HepG2 (cell line): Measurements from ENCODE around the gene THSD1. TPM values are rescaled to one million over a fixed set of nuclear protein-coding genes. Genes with fewer than 3 reads are reported as not detected.

Source experiments
- ELF3 ChIP-seq: IDR thresholded peaks from 2 replicates; pipeline ENCODE4 v1.6.1; 2016; ENCODE audit warnings: missing genetic modification reagents, missing compliant biosample characterization
- FOXA3 ChIP-seq: IDR thresholded peaks from 2 replicates; pipeline ENCODE4 v1.6.1; 2016; ENCODE audit warnings: missing genetic modification reagents, missing compliant biosample characterization
- FOXP1 ChIP-seq, 2 experiments: fragments of 450-650 bp in 1 of 2; IDR thresholded peaks; 2 replicates each; pipeline ENCODE4 v1.6.1; 2017 to 2018; ENCODE audit warnings: antibody characterized with exemption in 1 of 2
- KLF12 ChIP-seq: sonication (generic); formaldehyde crosslinking; IDR thresholded peaks from 2 replicates; pipeline ENCODE4 v1.4.0; 2020; ENCODE audit warnings: missing genetic modification reagents, borderline replicate concordance
- MED1 ChIP-seq: sonication (generic); formaldehyde crosslinking; IDR thresholded peaks from 2 replicates; pipeline ENCODE4 v1.4.0; 2020; ENCODE audit warnings: missing genetic modification reagents
- POGZ ChIP-seq: sonication (generic); formaldehyde crosslinking; IDR thresholded peaks from 2 replicates; pipeline ENCODE4 v1.4.0; 2020; ENCODE audit warnings: mild to moderate bottlenecking, missing genetic modification reagents
- PPARG ChIP-seq: conservative IDR thresholded peaks from 2 replicates; pipeline ENCODE4 v1.6.1; 2016; ENCODE audit warnings: missing biosample characterization, missing genetic modification reagents
- RBM39 ChIP-seq: fragments of 200-400 bp; formaldehyde crosslinking; IDR thresholded peaks from one replicate; pipeline ENCODE4 v1.6.1; 2018; ENCODE audit warnings: antibody characterized with exemption, mild to moderate bottlenecking, low read depth, low read length; ENCODE audit not compliant: poor library complexity, severe bottlenecking
- SOX13 ChIP-seq, 3 experiments: fragments of 450-650 bp in 1 of 3; sonication (generic) in 1 of 3; formaldehyde crosslinking in 1 of 3; IDR thresholded peaks in 2 of 3; conservative IDR thresholded peaks in 1 of 3; 2 replicates each; pipeline versions ENCODE4 v1.5.0 to v1.6.1; 2016 to 2020; ENCODE audit warnings: antibody characterized with exemption in 1 of 3, mild to moderate bottlenecking in 1 of 3, missing compliant biosample characterization in 1 of 3, missing genetic modification reagents in 1 of 3, moderate library complexity in 1 of 3
- SPEN ChIP-seq: sonication (generic); formaldehyde crosslinking; IDR thresholded peaks from 2 replicates; pipeline ENCODE4 v1.5.1; 2020; ENCODE audit warnings: low read depth, mild to moderate bottlenecking, missing genetic modification reagents
- ZFY ChIP-seq: sonication (generic); formaldehyde crosslinking; IDR thresholded peaks from 2 replicates; pipeline ENCODE4 v1.4.0; 2020; ENCODE audit warnings: missing genetic modification reagents
- ZNF674 ChIP-seq: sonication (generic); formaldehyde crosslinking; IDR thresholded peaks from 2 replicates; pipeline ENCODE4 v1.5.0; 2020; ENCODE audit warnings: low read depth, mild to moderate bottlenecking, missing genetic modification reagents
- ZNF746 ChIP-seq: sonication (generic); formaldehyde crosslinking; IDR thresholded peaks from 2 replicates; pipeline ENCODE4 v1.8.0; 2022; ENCODE audit warnings: mild to moderate bottlenecking, missing genetic modification reagents
- polyA plus RNA-seq, 8 experiments: library from polyadenylated mRNA; depleted of rRNA in 3 of 8; stranded (reverse) in 7 of 8; unstranded in 1 of 8; fragments of >200 nt; fragmentation: Illumina TruSeq in 4 of 8; extraction: Trizol in 4 of 8; gene quantifications; 2 replicates each; pipeline versions ENCODE4 v1.2.1 to v1.2.3, GENCODE V29; 2011 to 2016; ENCODE audit warnings: low read depth in 4 of 8, missing spikeins in 1 of 8, mixed read lengths in 1 of 8; ENCODE audit not compliant: insufficient read depth in 1 of 8
- total RNA-seq, 5 experiments: library from RNA; depleted of rRNA; stranded (reverse); fragments of >200 nt; fragmentation: Illumina TruSeq; extraction: Trizol; gene quantifications; 2 replicates each; pipeline ENCODE4 v1.2.3, GENCODE V29; 2016; ENCODE audit warnings: low read depth in 1 of 5
- TF ChIP-seq, protein P1 (sequence below): sonication (generic); IDR thresholded peaks from 2 replicates; pipeline ENCODE4 v1.6.1; 2016; ENCODE audit warnings: low read depth, borderline replicate concordance
- TF ChIP-seq, protein P2 (sequence below): sonication (generic); formaldehyde crosslinking; IDR thresholded peaks from 2 replicates; pipeline ENCODE4 v1.5.1; 2020; ENCODE audit warnings: missing genetic modification reagents, mild to moderate bottlenecking, borderline replicate concordance
- TF ChIP-seq, protein P3 (sequence below): sonication (generic); formaldehyde crosslinking; IDR thresholded peaks from 2 replicates; pipeline ENCODE4 v1.5.1; 2020; ENCODE audit warnings: mild to moderate bottlenecking, missing genetic modification reagents, moderate library complexity
- TF ChIP-seq, protein P4 (sequence below): IDR thresholded peaks from 2 replicates; pipeline ENCODE4 v1.6.1; 2016; ENCODE audit warnings: control low read depth
- TF ChIP-seq, protein P5 (sequence below), 2 experiments: fragments of 450-650 bp in 1 of 2; sonication (generic) in 1 of 2; formaldehyde crosslinking; IDR thresholded peaks; 2 replicates each; pipeline versions ENCODE4 v1.5.0 to v1.8.0; 2020 to 2022; ENCODE audit warnings: mild to moderate bottlenecking in 1 of 2, missing genetic modification reagents in 1 of 2
- TF ChIP-seq, protein P6 (sequence below): sonication (generic); formaldehyde crosslinking; IDR thresholded peaks from 2 replicates; pipeline ENCODE4 v1.4.0; 2020; ENCODE audit warnings: mild to moderate bottlenecking, missing genetic modification reagents

THSD1 gene
- total and polyA plus RNA-seq, 2 of the 13 experiments (the other 11 are each of a cell fraction or from before 2014, with no cell fraction given) = 0.11 to 0.15 TPM

DNA sequence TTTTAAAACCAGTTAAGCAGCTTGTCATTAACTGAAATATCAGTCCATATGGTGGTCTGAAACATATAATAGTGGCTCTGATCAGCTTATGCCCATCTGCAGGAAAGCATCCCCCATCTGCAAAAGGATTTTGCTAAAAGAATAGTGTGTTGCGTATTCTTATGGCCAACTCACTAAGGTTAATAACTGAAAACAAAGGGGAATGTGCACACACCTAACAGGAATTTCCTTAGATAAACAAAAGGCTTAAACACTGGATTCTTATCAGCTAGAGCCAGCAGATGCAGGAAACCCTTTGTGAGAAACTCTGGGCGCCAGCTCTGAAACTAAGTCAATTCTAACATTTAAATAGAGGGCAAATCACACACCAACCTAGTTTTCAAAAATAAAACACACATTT, 22.3 kb upstream of the THSD1 start (continued):
- TF ChIP-seq SPEN (CRISPR knock-in tag) = no peak
- TF ChIP-seq, protein P1, sequence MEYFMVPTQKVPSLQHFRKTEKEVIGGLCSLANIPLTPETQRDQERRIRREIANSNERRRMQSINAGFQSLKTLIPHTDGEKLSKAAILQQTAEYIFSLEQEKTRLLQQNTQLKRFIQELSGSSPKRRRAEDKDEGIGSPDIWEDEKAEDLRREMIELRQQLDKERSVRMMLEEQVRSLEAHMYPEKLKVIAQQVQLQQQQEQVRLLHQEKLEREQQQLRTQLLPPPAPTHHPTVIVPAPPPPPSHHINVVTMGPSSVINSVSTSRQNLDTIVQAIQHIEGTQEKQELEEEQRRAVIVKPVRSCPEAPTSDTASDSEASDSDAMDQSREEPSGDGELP = no peak
- TF ChIP-seq ZFY = no peak
- TF ChIP-seq, protein P2, sequence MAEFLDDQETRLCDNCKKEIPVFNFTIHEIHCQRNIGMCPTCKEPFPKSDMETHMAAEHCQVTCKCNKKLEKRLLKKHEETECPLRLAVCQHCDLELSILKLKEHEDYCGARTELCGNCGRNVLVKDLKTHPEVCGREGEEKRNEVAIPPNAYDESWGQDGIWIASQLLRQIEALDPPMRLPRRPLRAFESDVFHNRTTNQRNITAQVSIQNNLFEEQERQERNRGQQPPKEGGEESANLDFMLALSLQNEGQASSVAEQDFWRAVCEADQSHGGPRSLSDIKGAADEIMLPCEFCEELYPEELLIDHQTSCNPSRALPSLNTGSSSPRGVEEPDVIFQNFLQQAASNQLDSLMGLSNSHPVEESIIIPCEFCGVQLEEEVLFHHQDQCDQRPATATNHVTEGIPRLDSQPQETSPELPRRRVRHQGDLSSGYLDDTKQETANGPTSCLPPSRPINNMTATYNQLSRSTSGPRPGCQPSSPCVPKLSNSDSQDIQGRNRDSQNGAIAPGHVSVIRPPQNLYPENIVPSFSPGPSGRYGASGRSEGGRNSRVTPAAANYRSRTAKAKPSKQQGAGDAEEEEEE (CRISPR knock-in tag) = no peak
- TF ChIP-seq, protein P3, sequence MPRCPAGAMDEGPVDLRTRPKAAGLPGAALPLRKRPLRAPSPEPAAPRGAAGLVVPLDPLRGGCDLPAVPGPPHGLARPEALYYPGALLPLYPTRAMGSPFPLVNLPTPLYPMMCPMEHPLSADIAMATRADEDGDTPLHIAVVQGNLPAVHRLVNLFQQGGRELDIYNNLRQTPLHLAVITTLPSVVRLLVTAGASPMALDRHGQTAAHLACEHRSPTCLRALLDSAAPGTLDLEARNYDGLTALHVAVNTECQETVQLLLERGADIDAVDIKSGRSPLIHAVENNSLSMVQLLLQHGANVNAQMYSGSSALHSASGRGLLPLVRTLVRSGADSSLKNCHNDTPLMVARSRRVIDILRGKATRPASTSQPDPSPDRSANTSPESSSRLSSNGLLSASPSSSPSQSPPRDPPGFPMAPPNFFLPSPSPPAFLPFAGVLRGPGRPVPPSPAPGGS (CRISPR knock-in tag) = no peak
- TF ChIP-seq MED1 (CRISPR knock-in tag) = no peak
- no peak for TF ChIP-seq PPARG
- no peak for TF ChIP-seq POGZ (CRISPR knock-in tag)
- no peak for TF ChIP-seq ZNF674 (CRISPR knock-in tag)
- no peak for TF ChIP-seq RBM39
- no peak for TF ChIP-seq KLF12 (CRISPR knock-in tag)
- TF ChIP-seq SOX13 (IDR thresholded peaks at IDR 0.05) = 0 out of 2 replicates have a peak, but pooled peaks have one; percentile 14
- peak in 1 of 2 experiments; percentile 95; a peak in 2 of 4 replicates for TF ChIP-seq SOX13 (CRISPR knock-in tag; conservative IDR thresholded peaks at IDR 0.05 in 1 of 2, IDR thresholded peaks at IDR 0.05 in 1 of 2)
- TF ChIP-seq, protein P4, sequence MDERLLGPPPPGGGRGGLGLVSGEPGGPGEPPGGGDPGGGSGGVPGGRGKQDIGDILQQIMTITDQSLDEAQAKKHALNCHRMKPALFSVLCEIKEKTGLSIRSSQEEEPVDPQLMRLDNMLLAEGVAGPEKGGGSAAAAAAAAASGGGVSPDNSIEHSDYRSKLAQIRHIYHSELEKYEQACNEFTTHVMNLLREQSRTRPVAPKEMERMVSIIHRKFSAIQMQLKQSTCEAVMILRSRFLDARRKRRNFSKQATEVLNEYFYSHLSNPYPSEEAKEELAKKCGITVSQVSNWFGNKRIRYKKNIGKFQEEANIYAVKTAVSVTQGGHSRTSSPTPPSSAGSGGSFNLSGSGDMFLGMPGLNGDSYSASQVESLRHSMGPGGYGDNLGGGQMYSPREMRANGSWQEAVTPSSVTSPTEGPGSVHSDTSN (CRISPR knock-in tag) = no peak
- TF ChIP-seq FOXP1 (IDR thresholded peaks at IDR 0.05) = no peak
- peak; percentile 34; the same call in 1 of the 2 replicates for TF ChIP-seq FOXP1 (CRISPR knock-in tag; IDR thresholded peaks at IDR 0.05)
- TF ChIP-seq, protein P5, sequence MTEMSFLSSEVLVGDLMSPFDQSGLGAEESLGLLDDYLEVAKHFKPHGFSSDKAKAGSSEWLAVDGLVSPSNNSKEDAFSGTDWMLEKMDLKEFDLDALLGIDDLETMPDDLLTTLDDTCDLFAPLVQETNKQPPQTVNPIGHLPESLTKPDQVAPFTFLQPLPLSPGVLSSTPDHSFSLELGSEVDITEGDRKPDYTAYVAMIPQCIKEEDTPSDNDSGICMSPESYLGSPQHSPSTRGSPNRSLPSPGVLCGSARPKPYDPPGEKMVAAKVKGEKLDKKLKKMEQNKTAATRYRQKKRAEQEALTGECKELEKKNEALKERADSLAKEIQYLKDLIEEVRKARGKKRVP (CRISPR knock-in tag; IDR thresholded peaks at IDR 0.05) = no peak
- TF ChIP-seq, protein P6, sequence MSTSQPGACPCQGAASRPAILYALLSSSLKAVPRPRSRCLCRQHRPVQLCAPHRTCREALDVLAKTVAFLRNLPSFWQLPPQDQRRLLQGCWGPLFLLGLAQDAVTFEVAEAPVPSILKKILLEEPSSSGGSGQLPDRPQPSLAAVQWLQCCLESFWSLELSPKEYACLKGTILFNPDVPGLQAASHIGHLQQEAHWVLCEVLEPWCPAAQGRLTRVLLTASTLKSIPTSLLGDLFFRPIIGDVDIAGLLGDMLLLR (CRISPR knock-in tag) = no peak
- TF ChIP-seq ZNF746 (CRISPR knock-in tag) = no peak
- peak; percentile 21; the same call in 1 of the 2 replicates for TF ChIP-seq FOXA3
- 0 out of 2 replicates have a peak, but pooled peaks have one; percentile 18 for TF ChIP-seq ELF3
